NCI-H446 (cell line): Measurements from ENCODE around the gene EHBP1.
A peak's percentile ranks its signal among the peaks of the same experiment; 100 is the strongest.
"Not testable (repeated sequence)": the region's sequence is repeated elsewhere in the genome, so short reads cannot be mapped to it uniquely, and the experiment has no call there.

Experiments used
- DNase-seq, 2 experiments: peaks; one replicate each; lab custom pipeline; 2025; lab: John Stamatoyannopoulos, UW

The EHBP1 gene

GRCh38 chr2:63019686-63020085 is 314.2 kb downstream of the EHBP1 start:
- not testable (repeated sequence) for DNase-seq

GRCh38 chr2:63023444-63023843 is 317.9 kb downstream of the EHBP1 start:
- DNase-seq: peak; percentile 25 to 59

- DNase-seq: no peak
Measured at GRCh38 chr2:63027220-63027619, 321.7 kb downstream of the EHBP1 start.

GRCh38 chr2:63029058-63029457 is 323.5 kb downstream of the EHBP1 start:
- no peak for DNase-seq

- DNase-seq: no peak
Measured at GRCh38 chr2:63034526-63034925, 329.0 kb downstream of the EHBP1 start.

- DNase-seq: no peak
Measured at GRCh38 chr2:63035169-63035568, 329.7 kb downstream of the EHBP1 start.

GRCh38 chr2:63035660-63036059 is 330.1 kb downstream of the EHBP1 start:
- no peak for DNase-seq

- no peak for DNase-seq
Measured at GRCh38 chr2:63038034-63038433, 332.5 kb downstream of the EHBP1 start.

GRCh38 chr2:63040586-63040985 is 335.1 kb downstream of the EHBP1 start:
- DNase-seq: no peak

GRCh38 chr2:63041592-63041991 is 336.1 kb downstream of the EHBP1 start:
- no peak for DNase-seq

GRCh38 chr2:63044362-63045327 is 339.1 kb downstream of the EHBP1 start:
- DNase-seq: no peak

GRCh38 chr2:63046552-63046951 is 341.0 kb downstream of the EHBP1 start:
- DNase-seq: no peak

- no peak for DNase-seq
Measured at GRCh38 chr2:63046961-63047320, 341.4 kb downstream of the EHBP1 start.

GRCh38 chr2:63047321-63048279 is 342.1 kb downstream of the EHBP1 start:
- DNase-seq: no peak

- DNase-seq: no peak
Measured at GRCh38 chr2:63048367-63049171, 343.1 kb downstream of the EHBP1 start.

GRCh38 chr2:63049211-63049969 is 343.9 kb downstream of the EHBP1 start:
- no peak for DNase-seq

GRCh38 chr2:63049970-63050333 is 344.4 kb downstream of the EHBP1 start:
- DNase-seq: peak in 1 of 2 experiments; percentile 45

- peak; percentile 87 to 89 for DNase-seq
Measured at GRCh38 chr2:63050334-63051041, 345.0 kb downstream of the EHBP1 start, which contains the start of gene OTX1. OTX1 (plus strand) TSS chr2:63050830; CDS start chr2:63052991, 2,161 bp downstream.

- no peak for DNase-seq
Measured at GRCh38 chr2:63051042-63051794, 345.7 kb downstream of the EHBP1 start.
